Uterus (tissue), 2 donors: ENCODE data around the gene PDP2.

Experiments
- CTCF ChIP-seq, 4 experiments: fragments of 200-600 bp in 2 of 4; fragments of 450-650 bp in 2 of 4; sonication (generic) in 2 of 4; IDR thresholded peaks; one replicate each; pipeline ENCODE4 v1.5.1; 2016 to 2019; ENCODE audit warnings: antibody characterized with exemption in 4 of 4, mild to moderate bottlenecking in 2 of 4, moderate library complexity in 1 of 4
- POLR2A ChIP-seq, 2 donors: fragments of 450-650 bp; IDR thresholded peaks; one replicate each; pipeline ENCODE4 v1.6.1; 2016; ENCODE audit warnings: antibody characterized with exemption in 2 of 2, mild to moderate bottlenecking in 1 of 2, moderate library complexity in 1 of 2

- TF ChIP-seq CTCF (IDR thresholded peaks at IDR 0.05): no peak
- no peak for TF ChIP-seq POLR2A (IDR thresholded peaks at IDR 0.05)
Measured at GRCh38 chr16:66844009-66844341, 36.3 kb upstream of the PDP2 start.
